Lower lobe of right lung (tissue), 2 donors: ENCODE results near the gene LRP1. TPM values are rescaled to one million over a fixed set of nuclear protein-coding genes. Genes with fewer than 3 reads are reported as not detected.

ENCODE experiments used
- ATAC-seq, 2 donors: fragments of 200-7000 bp; cut with Tn5 transposase; one replicate each; pipeline ENCODE4 v1.9.1; 2020 to 2022; ENCODE audit warnings: mild to moderate bottlenecking in 2 of 2, moderate library complexity in 2 of 2
- DNase-seq: peaks from one replicate; pipeline ENCODE4 v3.0.0-alpha.2; 2020
- H3K27ac ChIP-seq: fragments of 200-600 bp; one replicate; pipeline ENCODE4 v1.8.0; 2022
- H3K27me3 ChIP-seq: fragments of 200-600 bp; one replicate; pipeline ENCODE4 v1.8.0; 2022; ENCODE audit warnings: low read depth
- H3K36me3 ChIP-seq: fragments of 200-600 bp; one replicate; pipeline ENCODE4 v1.8.0; 2022; ENCODE audit warnings: mild to moderate bottlenecking
- H3K4me1 ChIP-seq: fragments of 200-600 bp; one replicate; pipeline ENCODE4 v1.8.0; 2022
- H3K4me3 ChIP-seq: fragments of 200-600 bp; one replicate; pipeline ENCODE4 v1.8.0; 2022; ENCODE audit warnings: mild to moderate bottlenecking
- H3K9me3 ChIP-seq: fragments of 200-600 bp; one replicate; pipeline ENCODE4 v1.8.0; 2022
- intact Hi-C: fragments of 100-400 bp; cut with DNase I; formaldehyde crosslinking; loops from one replicate; pipeline ENCODE4 v1.11.0; 2022
- total RNA-seq: library from RNA; stranded (reverse); fragmentation: NEBNext Ultra II Directional; extraction: Animal tissue kit (Norgen Biotek cat#: 25700); gene quantifications from one replicate; pipeline ENCODE4 v1.2.1, GENCODE V29; 2021
- TF ChIP-seq, protein P1 (sequence below): fragments of 200-600 bp; IDR thresholded peaks from one replicate; pipeline ENCODE4 v1.8.0; 2022; ENCODE audit warnings: antibody characterized with exemption, mild to moderate bottlenecking
- donor health status: DM: no; HTN: yes; CAD: no; lungs with severe emphysema.

LRP1 gene
- total RNA-seq, 1 donor from 2014 or later, result 404 TPM

DNA sequence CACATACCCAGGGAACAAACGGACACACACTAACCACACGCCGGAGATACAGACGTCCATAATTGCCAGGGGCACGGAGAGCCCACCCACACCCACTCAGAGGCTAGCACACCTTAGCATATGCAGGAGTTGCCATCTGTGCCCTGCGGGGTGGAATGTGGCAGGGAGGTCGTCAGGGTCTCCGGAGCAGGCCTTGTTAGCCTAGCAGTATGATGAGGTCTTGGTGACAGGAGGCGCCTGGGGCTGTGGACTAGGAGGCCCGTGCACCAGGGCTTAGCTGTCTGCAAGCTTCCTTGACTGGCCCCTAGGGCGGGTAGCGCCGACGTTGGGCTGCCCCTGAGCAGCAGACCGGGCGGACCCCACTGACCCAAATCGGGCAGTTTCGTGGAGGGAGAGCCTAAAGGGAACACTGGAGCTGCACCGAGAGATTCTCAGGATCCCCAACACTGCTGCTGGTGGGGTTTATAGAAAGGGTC lies 112.7 kb downstream of the LRP1 start:
- H3K27me3 ChIP-seq, result peaks cover 82% of the 10 kb centered on the region
- intact Hi-C loops, result no loop called here

DNA sequence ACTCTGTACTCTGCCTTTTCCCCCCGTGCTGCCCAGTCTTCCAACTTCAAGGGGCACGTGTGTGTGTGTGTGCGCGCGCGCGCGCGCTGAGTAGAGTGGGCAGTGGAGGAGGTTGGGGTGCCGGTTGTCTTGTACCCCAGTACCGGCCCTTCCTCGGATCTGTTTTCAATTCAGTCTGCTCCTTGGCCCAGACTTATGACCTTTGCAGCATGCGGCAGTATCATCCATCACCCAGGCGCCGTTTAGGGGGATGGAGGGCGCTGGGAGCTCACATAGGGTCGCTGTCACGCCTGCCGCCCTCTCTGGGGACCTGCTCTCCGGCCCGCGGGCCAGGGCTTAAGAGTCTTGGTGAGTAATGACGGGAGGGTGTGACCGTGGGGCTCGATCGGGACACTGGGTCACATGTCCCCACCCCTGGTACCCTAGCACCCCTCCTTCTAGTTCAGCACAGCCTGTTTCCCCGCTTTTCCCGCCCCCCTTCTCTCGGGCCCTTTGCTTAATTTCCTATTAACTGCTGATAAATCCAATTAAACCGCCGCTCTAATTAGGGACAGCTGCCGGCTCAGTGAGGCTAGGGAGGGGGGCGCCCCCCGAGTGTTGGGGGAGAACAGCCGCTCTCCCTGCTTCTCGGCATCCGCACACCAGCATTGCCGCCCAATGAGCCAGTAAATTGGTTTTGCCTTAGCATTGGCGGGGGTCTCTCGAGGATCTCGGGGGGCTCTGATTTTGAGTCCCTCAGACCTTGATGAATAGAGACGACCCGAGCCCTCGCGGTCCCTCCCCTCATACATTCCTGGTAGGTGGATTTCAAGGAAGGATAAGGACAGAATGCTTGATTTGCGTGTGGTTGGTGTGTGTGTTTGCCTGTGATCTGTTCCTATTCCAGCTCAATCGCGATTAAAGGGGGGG lies 113.4 kb downstream of the LRP1 start:
- ATAC-seq, result no peak
- intact Hi-C loops, result no loop called here
- H3K27ac ChIP-seq, result no peak overlapping the region
- no peak for DNase-seq
- H3K27me3 ChIP-seq, result peaks cover 75% of the 10 kb centered on the region
- H3K9me3 ChIP-seq, result no peaks in the 10 kb centered on the region
- no peak overlapping the region for H3K4me3 ChIP-seq
- H3K36me3 ChIP-seq, result no peaks in the 10 kb centered on the region
- TF ChIP-seq, protein P1, sequence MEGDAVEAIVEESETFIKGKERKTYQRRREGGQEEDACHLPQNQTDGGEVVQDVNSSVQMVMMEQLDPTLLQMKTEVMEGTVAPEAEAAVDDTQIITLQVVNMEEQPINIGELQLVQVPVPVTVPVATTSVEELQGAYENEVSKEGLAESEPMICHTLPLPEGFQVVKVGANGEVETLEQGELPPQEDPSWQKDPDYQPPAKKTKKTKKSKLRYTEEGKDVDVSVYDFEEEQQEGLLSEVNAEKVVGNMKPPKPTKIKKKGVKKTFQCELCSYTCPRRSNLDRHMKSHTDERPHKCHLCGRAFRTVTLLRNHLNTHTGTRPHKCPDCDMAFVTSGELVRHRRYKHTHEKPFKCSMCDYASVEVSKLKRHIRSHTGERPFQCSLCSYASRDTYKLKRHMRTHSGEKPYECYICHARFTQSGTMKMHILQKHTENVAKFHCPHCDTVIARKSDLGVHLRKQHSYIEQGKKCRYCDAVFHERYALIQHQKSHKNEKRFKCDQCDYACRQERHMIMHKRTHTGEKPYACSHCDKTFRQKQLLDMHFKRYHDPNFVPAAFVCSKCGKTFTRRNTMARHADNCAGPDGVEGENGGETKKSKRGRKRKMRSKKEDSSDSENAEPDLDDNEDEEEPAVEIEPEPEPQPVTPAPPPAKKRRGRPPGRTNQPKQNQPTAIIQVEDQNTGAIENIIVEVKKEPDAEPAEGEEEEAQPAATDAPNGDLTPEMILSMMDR, result no peak
- H3K4me1 ChIP-seq, result peaks cover 69% of the 10 kb centered on the region

More for the DNA sequence above, 112.7 kb downstream of the LRP1 start:
- Histone ChIP-seq H3K4me3 (peak overlapping the region; percentile 57), H3K9me3 (no peaks in the 10 kb centered on the region), H3K36me3 (no peaks in the 10 kb centered on the region), H3K4me1 (peaks cover 69% of the 10 kb centered on the region), H3K27ac (no peak overlapping the region)
- DNase-seq, result no peak
- ATAC-seq, result no peak
- TF ChIP-seq, protein P1, result no peak

DNA sequence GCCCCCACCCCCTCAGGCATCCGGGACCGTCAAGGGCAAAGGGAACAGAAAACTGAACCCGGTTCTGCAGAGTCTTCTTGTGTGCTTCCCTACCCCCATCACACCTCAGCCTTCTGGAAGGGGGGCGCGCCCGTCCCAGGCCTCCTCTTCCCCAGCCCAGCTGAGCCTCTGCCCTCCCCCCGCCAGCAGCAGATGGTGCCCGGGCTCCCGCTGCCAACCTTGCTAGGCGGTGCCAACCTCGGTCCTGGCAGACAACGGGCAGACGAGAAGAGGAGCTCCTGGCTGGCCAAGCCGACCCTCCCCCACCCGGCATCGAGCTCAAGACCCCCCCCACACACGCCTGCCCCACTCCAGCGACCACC lies 114.0 kb downstream of the LRP1 start:
- H3K27me3 ChIP-seq, result peaks cover 68% of the 10 kb centered on the region
- intact Hi-C loops, result no loop called here
- ATAC-seq, result no peak
- H3K27ac ChIP-seq, result no peak overlapping the region
- no peaks in the 10 kb centered on the region for H3K9me3 ChIP-seq
- no peak for DNase-seq
- no peaks in the 10 kb centered on the region for H3K36me3 ChIP-seq
- H3K4me3 ChIP-seq, result peak overlapping the region; percentile 36
- peaks cover 68% of the 10 kb centered on the region for H3K4me1 ChIP-seq
- TF ChIP-seq, protein P1, result no peak

DNA sequence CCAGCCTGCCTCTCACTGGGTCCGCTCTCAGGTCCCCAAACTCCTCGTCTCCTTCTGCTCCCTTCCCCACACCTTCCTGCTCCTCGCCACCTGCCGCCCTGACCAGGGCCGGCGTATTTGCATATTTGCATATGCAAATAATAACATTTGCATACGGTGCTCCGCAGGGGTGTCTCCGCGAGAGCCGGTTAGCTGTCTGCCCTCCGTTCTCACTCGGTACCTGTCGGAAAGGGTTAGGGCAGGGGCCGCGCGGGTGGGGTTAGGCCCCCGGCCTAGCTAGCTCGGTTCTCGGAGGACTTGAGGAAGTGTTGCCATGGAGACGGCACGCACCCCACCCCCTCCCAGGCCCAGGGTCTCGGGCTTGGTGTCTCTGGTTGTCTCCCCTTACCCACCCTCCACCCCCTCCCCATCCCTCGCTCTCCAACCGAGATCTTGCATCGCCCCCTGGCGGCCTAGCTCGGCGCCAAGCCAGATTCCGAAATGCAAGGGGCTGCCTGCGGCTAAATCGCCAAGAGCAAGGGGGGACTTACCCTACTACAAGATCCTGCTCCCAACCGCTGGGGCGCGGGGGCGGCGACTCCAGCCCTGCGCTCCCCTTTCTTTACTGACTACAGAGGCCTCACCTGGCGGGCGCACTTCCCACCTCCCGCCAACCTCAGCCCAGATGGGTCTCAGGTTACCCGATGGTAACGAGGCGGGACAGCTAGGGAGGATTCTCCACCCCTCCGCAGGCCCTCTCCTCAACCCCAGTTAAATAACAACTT lies 114.6 kb downstream of the LRP1 start:
- peaks cover 63% of the 10 kb centered on the region for H3K27me3 ChIP-seq
- peak in 1 of 2 donors; percentile 20 for ATAC-seq
- H3K4me1 ChIP-seq, result peaks cover 63% of the 10 kb centered on the region

More for the DNA sequence above, 114.6 kb downstream of the LRP1 start:
- Histone ChIP-seq H3K36me3 (no peaks in the 10 kb centered on the region), H3K9me3 (no peaks in the 10 kb centered on the region), H3K4me3 (peak overlapping the region; percentile 36), H3K27ac (no peak overlapping the region)
- intact Hi-C loops, result no loop called here
- no peak for DNase-seq
- TF ChIP-seq, protein P1, result peak; percentile 54
